Activated CD4-positive, alpha-beta T cell treated with anti-CD3 and anti-CD28 coated beads for 24 hours (primary cell): ENCODE results near the gene ALKBH7.
A peak's percentile ranks its signal among the peaks of the same experiment; 100 is the strongest.
"Not testable (repeated sequence)": the region's sequence is repeated elsewhere in the genome, so short reads cannot be mapped to it uniquely, and the experiment has no call there.

Experiments used
- DNase-seq, 2 donors: peaks; one replicate each; pipeline ENCODE4 v3.0.0-alpha.2; 2020; ENCODE audit warnings: low read depth in 2 of 2

Gene ALKBH7

DNA sequence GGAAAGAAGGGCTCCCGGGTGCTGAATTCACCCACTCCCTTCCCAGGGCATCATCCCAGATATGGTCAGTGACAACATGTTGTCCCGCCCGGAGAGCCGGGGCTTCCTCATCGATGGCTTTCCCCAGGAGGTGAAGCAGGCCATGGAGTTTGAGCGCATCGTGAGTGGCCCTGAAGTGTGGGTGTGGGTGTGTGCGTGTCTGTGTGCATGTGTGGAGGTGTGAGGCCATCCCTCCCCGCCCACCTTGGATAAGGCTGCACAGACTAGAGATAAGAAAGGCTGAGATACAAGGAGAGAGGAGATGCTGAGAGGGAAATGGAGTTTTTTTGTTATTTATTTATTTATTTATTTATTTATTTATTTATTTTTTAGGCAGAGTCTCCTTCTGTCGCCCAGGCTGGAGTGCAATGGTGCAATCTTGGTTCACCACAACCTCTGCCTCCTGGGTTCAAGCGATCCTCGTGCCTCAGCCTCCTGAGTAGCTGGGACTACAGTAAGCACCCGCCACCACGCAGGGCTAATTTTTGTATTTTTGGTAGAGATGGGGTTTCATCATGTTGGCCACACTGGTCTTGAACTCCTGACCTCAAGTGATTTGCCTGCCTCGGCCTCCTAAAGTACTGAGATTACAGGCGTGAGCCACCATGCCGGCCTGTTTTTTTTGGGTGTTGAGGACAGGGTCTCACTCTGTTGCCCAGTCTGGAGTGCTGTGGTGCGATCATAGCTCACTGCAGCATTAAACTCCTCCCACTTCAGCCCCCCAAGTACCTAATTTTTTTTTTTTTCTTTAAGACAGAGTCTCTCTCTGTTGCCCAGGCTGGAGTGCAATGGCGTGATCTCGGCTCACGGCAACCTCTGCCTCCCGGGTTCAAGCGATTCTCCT, 27.7 kb downstream of the ALKBH7 start:
- not testable (repeated sequence) for DNase-seq

DNA sequence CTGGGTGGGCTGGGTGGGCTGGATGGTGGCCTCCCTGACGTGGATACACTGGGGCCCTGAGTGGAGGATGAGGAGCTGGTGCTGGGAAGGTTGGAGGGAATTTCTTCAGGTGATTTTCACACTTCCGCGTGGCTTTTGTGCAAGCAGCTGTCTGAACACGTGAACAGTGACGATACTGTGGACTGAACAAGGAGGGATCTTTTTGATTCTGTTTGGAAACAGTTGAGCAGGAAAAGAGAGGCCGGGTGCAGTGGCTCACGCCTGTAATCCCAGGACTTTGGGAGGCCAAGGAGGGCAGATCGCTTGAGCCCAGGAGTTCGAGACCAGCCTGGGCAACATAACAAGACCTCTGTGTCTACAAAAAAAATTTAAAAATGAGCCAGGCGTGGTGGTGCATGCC, 29.5 kb downstream of the ALKBH7 start:
- no peak for DNase-seq

DNA sequence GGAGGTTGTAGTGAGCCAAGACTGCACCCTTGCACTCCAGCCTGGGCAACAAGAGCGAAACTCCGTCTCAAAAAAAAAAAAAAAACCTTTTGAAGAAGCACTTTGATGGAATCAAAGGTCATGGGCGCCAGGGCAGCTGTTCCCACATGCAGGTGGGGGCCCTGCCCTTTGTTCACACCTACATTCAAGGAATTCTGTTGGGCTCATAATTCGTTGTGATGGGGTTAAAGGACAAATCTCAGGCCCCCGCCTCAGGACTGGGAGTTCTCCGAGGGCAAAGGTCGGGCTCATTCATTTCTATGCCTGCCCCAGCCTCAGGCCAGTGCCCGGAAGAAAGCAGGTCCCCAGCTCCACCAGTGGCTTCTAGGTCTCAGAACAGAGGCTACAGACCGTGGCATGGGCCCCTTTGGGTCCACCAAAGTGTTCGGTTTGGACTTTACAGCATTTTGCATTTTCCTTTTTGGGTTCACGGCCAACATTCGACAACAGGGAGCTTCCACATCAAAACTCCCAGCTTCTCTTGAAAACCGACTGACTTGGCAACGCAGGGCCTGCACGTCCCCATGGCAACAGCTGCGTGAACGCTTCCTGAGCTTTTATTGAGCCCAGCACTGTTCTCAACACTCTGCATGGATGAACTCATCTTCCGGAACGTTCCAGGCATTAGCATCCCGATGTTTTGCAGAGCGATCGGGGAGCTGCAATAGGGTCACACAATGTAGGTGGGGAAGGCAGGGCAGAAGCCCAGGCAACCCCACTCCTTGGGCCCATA, 30.4 kb downstream of the ALKBH7 start:
- no peak for DNase-seq

DNA sequence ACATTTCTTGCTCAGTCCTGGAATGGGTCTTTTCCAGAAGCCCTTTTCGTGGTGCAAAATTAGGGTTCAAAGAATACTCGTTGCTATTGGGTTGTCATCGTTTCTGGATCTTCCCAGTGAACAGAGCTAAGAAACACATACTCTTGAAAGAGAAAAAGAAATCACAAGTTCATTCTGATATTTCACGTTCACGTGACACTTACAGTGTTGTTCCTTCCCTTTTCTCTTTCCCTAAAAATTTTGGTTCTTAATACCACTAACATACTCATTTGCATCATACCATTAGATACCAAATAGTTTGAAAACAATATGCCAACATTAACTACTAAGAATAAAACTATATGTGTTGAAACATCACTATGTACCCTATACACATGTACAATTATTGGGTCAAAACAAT, 33.8 kb downstream of the ALKBH7 start:
- DNase-seq = no peak

DNA sequence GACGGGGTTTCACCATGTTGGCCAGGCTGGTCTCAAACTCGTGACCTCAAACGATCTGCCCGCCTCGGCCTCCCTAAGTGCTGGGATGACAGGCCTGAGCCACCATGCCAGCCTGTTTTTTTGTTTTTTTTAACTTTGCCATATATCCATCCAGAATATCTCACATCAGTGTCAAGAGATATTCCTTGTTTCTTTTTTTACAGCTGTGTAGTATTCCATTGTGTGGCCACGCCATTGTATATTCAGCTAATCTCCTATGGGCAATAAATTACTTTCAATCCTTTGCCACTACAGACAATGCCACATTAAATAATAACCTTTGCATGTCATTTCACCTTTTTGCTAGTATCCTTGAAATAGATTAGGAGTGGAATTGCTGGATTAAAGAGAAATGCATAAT, 36.8 kb downstream of the ALKBH7 start:
- no peak for DNase-seq

DNA sequence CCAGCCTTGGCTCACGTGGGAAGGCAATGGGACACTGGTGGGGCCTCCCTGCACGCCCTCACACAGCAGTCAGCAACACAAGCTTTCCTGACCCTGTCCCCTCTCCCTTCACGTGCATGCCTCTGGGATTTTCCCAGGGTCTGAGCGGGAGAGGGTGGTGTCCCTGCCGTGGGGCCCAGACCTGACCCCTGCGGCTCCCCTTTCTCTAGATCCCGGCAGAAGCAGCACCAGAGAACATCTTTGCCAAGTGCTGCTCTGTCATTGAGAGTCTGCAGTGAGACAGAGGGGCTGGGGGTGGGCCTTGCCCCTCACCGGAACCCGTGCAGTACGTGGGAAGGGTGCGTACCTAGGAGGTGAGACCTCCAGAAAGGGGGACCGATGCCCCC, 39.5 kb downstream of the ALKBH7 start:
- no peak for DNase-seq

DNA sequence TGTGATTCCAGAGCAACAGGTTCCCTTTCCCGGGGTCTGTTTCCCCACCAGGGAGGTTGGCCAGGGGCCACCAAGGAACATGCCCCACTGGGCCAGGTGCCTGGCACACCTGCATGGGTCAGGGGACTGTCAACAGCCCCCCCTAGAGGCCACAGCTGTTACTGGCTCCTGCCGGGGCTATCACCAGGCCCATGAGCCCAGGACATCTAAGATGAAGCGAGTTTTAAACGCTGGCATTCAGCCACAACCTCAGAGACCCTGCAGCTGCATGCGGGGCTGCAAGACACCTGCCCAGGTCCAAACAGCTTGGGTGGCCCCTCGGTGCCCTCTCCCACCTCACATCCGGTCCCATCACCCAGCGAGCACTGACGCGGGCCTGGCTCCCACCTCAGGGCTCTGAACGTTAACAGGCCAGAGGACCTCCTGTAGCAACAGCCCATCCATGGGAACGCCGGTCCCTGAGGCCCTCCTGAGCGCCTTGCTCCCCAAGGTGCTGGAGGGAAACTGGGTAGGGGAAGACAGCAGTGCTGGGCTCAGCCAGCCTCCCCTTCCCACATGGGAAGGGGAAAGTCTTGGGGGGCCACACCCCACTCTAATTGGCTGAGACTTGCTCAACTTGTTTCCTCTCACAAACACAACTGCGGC, 40.0 kb downstream of the ALKBH7 start:
- peak; percentile 29 to 41 for DNase-seq

DNA sequence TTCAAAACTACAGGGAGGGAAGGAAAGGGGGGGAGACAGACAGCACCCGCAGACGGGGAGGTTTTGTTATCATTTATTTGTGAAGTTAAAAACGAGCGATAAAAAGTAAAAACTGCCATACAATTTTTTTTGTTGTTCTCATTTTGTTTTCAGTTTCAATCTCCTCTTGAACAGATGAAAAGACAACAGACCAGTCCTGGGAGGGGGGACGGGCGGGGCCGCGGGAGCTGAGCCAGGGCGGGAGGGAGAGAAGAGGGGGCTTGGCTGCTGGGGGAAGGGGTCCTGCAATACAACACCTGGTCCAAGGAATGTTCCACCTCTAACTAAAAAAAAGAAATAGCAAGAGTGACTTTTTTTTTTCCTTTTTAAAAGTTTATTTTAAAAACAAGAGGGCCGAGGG, 40.7 kb downstream of the ALKBH7 start:
- DNase-seq = no peak

DNA sequence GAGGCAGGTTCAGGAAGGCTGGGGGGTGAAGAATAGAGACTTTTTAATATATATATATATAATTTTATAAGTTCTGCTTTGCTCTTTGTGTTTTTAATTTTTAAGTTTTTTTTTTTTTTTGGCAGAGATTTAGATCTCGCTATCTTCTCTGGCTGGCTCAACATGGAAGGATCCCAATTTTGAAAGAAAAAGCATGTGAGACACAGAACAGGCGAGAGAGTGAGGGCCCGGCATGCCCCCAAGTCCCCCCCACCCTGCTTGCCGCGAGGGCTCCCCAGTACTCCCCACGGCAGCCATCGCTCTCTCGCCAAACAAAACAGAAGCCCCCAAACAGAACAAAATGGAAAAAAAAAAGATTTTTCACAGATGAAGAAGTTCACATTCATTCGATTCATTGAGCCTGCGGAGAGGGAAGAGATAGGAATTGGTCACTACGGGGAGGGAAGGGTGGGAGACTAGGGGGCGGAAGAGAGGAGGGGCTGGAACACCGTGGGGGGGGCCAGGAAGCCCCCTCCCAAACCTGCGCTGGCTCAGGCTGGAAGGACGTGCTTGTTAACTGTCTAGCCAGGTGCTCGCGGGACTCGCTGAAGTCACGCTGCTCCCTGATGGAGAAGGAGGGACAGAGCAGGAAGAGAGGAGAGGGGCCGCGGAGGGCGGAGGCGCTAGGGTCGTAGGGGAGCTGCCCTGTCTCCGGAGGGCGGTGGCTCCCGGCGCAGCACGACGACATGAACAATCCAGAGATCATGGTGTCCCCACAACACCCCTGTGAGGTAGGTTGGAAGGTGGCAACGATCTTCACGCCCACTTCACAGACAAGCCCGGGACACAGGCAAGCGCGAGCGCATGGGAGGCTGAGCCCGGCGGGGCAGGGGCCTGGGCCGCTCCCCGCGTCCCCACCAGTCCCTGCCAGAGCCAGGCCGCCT, 41.4 kb downstream of the ALKBH7 start:
- DNase-seq = no peak

DNA sequence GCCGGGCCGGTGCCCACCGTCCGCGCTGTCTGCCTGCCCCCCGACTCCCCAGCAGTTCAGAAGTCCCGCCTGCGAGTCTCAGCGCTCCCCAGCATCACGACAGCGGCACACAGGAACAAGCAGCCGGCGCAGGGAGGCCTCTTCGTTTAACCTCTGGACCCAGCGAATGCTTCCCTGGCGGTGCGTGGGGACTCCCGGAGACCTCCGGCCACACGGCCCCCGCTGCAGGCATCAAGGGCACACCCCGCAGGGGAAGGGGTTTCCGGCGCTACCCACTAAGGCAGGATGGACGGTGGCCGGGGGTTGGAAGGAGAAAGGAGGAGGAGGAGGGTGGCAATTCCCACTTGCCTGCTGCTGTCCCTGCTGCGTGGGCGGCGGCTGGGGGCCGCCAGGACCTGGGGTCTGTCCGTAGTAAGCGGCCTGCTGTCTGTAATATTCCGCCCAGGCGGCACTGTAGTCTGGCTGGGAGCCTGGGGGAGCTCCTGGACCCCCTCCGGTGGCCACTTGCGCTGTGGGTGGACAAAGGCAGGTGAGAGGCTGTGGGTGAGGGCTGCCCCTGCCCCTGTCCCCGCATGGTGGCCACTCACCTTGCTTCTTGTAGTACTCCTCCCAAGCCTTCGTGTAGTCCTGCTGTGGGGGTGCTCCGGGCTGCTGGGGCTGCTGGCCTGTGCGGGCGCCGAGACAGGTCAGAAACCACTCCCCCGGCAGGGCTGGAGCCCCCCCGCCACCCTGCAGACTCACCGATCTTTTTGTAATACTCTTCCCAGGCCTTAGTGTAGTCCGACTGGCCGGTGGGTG, 42.4 kb downstream of the ALKBH7 start:
- no peak for DNase-seq

DNA sequence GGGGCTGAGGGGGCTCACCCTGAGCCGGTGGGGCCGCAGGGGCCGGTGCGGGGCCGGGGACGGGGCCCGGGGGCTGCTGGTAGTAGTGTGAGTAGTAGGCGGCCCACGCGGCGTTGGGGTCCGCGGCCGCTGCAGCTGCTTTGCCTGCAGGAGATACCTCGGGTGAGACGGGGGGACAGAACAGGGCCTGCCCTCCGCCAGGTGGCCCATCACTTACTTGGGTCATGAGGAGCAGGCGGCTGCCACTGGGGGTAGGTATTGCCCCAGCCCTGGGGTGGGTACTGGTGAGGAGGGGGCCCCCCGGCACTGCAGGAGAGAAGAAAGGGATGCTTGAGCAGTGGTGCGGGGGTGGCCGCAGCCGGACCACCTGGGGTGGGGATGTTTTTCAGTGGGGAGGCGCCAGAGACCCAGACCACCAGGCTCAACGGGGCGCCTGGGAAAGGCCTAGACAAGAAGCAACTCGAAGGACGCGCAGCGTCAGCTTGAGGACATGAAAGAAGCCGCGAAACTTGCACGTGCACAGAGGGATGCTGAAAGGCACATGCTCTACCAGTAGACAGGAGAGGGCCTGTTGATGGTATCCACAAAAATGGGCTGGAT, 43.1 kb downstream of the ALKBH7 start:
- no peak for DNase-seq

DNA sequence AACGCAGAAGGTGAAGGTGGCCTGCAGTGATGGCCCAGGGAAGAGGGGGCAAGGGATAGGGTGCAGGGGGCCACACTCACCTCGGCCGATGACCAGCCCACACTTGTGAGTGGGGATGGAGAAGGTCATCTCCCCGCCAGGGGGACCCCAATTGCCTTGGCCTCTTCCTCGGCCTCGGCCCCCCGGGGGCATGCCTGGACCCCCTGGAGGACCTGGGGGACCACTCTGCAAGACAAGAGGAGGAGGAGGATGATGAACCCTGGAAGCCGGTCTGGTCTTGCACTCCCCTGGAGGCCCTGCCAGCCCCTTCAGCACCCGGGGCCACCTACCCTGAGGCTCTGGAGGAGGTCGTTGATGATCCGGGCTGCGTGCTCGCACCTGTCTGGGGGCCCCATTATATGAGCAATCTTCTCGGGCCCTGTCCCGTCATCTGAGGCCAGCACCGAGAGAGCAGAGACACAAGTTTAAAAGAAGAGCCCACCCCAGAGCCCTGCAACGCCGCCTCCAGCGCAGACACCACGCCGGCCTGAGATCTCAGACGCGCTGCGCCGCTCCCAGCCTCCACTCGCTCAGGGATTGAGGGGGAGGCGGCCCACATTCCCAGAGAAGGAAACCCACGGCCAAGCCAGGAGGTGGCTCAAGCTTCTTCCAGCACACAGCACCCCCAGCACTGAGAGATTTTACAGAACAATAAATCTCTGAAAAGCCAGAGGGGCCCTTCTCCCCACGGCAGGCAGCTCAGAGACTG, 44.2 kb downstream of the ALKBH7 start:
- no peak for DNase-seq

DNA sequence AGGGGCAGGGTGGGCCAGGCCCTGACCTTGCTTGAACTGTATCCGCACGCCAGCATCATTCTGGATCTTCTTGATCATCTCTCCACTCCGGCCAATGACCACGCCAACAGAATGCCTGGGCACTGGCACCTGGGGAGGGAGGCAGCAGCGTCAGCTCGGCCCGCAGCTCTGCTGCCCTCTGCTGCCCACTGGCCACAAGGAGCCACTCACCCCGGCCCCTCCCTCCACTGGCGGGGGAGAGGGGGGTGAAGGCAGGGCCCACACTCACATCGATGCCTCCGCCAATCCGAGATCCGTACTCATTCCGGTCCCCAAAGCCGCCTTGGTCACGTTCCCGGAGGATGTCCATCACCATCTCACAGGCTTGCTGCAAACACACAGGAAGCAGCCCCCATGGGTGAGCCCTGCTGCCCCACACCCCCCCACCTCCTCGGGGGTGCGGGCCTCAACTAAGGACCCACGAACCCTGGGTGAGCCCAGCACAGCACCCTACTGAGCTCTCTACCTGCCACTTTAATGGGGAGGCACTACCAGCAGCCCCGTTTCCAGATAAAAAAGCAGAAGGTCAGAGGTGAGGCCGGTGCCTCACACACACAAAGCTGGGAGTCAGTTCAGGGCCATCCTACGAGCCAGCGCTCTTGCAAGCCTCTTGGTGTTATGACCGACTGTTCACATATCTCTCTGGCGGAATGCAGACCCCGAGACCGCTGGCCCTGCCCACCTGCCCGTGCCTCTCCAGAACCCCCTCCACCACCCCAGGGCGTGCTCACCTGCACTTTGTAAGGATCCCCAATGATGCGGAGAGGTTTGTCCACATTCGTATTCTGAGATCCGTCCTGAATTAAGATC, 45.3 kb downstream of the ALKBH7 start:
- DNase-seq = no peak

DNA sequence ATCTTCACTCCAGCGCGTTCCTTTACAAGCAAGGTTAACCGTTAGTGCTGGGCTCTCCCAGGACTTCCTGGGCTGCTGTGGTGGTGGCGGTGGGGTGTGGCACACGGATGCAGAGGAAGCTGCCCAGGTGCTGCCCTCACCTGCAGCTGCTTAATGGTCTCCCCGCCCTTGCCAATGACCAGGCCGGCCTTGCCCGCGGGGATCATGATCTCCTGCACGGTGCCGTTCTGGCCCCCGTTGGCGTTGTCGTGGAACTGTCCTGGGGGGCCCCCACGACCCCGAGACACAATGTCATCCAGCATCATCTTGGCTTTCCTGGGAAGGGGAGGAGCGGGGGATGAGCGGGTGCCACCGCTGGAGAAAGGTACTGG, 46.0 kb downstream of the ALKBH7 start:
- no peak for DNase-seq

DNA sequence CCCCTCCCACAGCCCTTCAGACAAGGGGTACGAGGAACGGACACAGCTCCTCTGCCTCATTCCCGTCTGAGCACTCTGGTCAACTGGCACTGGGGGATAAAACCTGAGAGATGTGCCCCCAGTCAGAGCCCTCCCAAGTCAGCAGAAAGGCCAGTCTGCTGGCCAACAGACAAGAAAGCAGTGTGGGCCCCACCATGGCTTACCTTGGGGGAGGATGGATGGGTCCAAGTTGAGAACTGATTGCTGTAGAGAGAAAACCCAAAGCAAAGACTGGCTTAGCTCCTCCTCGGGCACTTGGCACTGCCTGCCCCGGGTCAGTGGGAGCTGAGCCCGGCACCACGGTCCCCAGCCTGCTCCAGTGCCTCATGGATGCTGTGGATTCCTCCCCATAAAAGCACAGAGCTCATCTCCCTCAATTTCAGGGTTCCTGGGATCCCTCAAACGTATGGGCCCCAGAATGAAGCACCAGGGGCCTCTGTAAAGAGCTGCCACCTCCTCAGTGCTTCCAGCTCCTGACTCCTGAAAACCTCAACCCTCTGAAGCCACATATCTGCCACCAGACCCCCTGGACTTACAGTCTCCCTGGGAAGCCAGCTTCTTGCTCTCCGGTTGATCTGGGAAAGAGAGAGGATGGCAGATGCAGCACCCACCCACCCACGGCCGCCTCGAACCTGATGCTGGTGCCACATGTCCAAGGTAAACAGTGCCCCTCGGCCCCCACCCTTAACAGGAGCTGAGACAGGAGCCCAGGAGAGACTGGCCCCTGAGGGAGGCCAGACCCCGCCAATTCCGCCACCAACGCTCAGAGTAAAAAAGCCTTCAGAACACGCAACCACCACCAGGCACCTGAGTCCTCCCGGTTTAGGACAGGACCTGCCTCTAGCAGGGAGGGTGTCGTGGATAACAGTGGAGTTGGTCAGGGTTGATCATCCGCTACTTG, 48.8 kb downstream of the ALKBH7 start:
- no peak for DNase-seq

DNA sequence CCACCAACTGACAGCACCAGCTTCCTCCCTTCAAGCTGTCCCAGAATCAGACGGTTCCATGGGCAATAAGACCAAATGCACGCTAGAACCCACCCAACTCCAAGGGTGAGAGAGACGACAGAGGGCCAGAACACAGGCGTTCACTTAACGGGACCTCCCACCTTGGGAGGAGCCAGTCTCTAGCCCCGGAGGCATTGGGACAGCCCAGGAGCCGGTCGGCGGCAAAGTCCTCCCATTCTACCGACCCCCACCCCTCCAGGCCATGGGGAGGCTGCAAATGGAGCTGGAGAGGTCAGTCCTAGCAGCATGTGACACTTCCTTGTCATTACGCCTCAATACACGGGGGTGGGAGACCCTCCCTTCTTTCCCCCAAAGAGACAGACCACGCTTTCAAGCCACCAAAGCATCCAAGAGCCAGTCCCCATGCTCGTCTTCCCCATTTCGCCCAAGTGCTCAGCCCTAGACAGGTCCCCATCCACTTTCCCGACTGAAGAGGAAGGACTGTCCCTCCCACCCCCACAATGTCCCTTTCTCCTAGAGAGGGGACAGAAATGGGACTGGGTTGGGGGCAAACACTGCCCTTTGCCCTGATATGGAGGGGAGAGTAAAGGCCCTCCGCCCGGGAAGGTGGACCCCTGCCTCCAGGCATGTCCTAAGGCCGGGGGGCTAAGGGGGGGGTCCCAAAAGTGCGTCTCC, 51.1 kb downstream of the ALKBH7 start:
- DNase-seq = no peak
